GM23338 (cell line): ENCODE results near the gene GOSR1. TPM values are rescaled to one million over a fixed set of nuclear protein-coding genes. Genes with fewer than 3 reads are reported as not detected.

Experiments used
- ATAC-seq: fragments of 200-7000 bp; cut with Tn5 transposase; 3 replicates; pipeline ENCODE4 v1.9.1; 2020
- DNase-seq: peaks from one replicate; pipeline ENCODE4 v3.0.0-alpha.2; 2015; ENCODE audit warnings: low spot score
- H2AFZ ChIP-seq: fragments of 200-600 bp; sonication (generic); 2 replicates; pipeline ENCODE4 v1.8.0; 2016; ENCODE audit warnings: antibody characterized with exemption, mild to moderate bottlenecking, moderate library complexity
- H3F3A ChIP-seq: fragments of 200-600 bp; sonication (generic); replicated peaks from 2 replicates; pipeline ENCODE4 v1.8.0; 2017; ENCODE audit warnings: antibody characterized with exemption, mixed run types, low read depth
- H3K27ac ChIP-seq: fragments of 200-600 bp; sonication (generic); 2 replicates; pipeline ENCODE4 v1.6.1; 2016; ENCODE audit warnings: low read depth
- H3K27me3 ChIP-seq: fragments of 200-600 bp; sonication (generic); 2 replicates; pipeline ENCODE4 v1.8.0; 2016; ENCODE audit warnings: mild to moderate bottlenecking, mixed run types, moderate library complexity; ENCODE audit not compliant: insufficient read depth
- H3K36me3 ChIP-seq: fragments of 200-600 bp; sonication (generic); 2 replicates; pipeline ENCODE4 v1.8.0; 2016; ENCODE audit warnings: mild to moderate bottlenecking; ENCODE audit not compliant: insufficient read depth
- H3K4me1 ChIP-seq: fragments of 200-600 bp; sonication (generic); 2 replicates; pipeline ENCODE4 v1.8.0; 2016; ENCODE audit warnings: mild to moderate bottlenecking, moderate library complexity; ENCODE audit not compliant: insufficient read depth
- H3K4me2 ChIP-seq: fragments of 200-600 bp; sonication (generic); 2 replicates; pipeline ENCODE4 v1.7.1; 2017; ENCODE audit warnings: mixed run types
- H3K4me3 ChIP-seq: fragments of 200-600 bp; sonication (generic); 2 replicates; pipeline ENCODE4 v1.6.1; 2016; ENCODE audit warnings: mixed run types
- H3K79me2 ChIP-seq: fragments of 200-600 bp; sonication (generic); replicated peaks from 2 replicates; pipeline ENCODE4 v1.8.0; 2017; ENCODE audit warnings: mild to moderate bottlenecking; ENCODE audit not compliant: insufficient read depth
- H3K9me2 ChIP-seq: fragments of 200-600 bp; sonication (generic); 2 replicates; pipeline ENCODE4 v1.8.0; 2017; ENCODE audit not compliant: insufficient read depth
- H4K20me1 ChIP-seq: fragments of 200-600 bp; sonication (generic); replicated peaks from 2 replicates; pipeline ENCODE4 v1.8.0; 2017; ENCODE audit warnings: mild to moderate bottlenecking; ENCODE audit not compliant: insufficient read depth
- H3K27ac Mint-ChIP-seq: 2 replicates; pipeline ENCODE4 v1.8.0; 2020; ENCODE audit warnings: inconsistent platforms, mild to moderate bottlenecking, moderate library complexity, mixed read lengths
- H3K27me3 Mint-ChIP-seq: 3 replicates; pipeline ENCODE4 v1.8.0; 2022; ENCODE audit warnings: low read depth, mild to moderate bottlenecking, moderate library complexity, mixed read lengths, inconsistent platforms; ENCODE audit not compliant: insufficient read depth, poor library complexity
- H3K36me3 Mint-ChIP-seq: 3 replicates; pipeline ENCODE4 v1.8.0; 2021; ENCODE audit warnings: low read depth, mild to moderate bottlenecking, inconsistent platforms, moderate library complexity, mixed read lengths
- H3K4me1 Mint-ChIP-seq: 3 replicates; pipeline ENCODE4 v1.8.0; 2020; ENCODE audit warnings: mild to moderate bottlenecking, inconsistent platforms, mixed read lengths
- H3K4me3 Mint-ChIP-seq: 3 replicates; pipeline ENCODE4 v1.8.0; 2021; ENCODE audit warnings: moderate library complexity, mild to moderate bottlenecking, inconsistent platforms, mixed read lengths
- H3K9me3 Mint-ChIP-seq: 3 replicates; pipeline ENCODE4 v1.8.0; 2020; ENCODE audit warnings: moderate library complexity, mild to moderate bottlenecking, inconsistent platforms, mixed read lengths
- CREB1 ChIP-seq: fragments of 250-450 bp; sonication (Bioruptor Pico); IDR thresholded peaks from 2 replicates; pipeline ENCODE4 v1.5.0; 2020; ENCODE audit warnings: low read depth, mild to moderate bottlenecking, moderate library complexity
- EZH2 ChIP-seq: fragments of 200-600 bp; sonication (generic); IDR thresholded peaks from one replicate; pipeline ENCODE4 v1.8.0; 2017; ENCODE audit warnings: antibody characterized with exemption, mild to moderate bottlenecking, low read depth; ENCODE audit not compliant: unreplicated experiment
- EZH2phosphoT487 ChIP-seq: fragments of 200-600 bp; sonication (generic); IDR thresholded peaks from one replicate; pipeline ENCODE4 v1.8.1; 2018; ENCODE audit warnings: antibody characterized with exemption; ENCODE audit not compliant: unreplicated experiment
- JUNB ChIP-seq: IDR thresholded peaks from one replicate; pipeline ENCODE4 v1.6.1; 2016; ENCODE audit warnings: antibody characterized with exemption; ENCODE audit not compliant: unreplicated experiment
- NANOG ChIP-seq: IDR thresholded peaks from 2 replicates; pipeline ENCODE4 v1.6.1; 2016; ENCODE audit warnings: antibody characterized with exemption, borderline replicate concordance
- POLR2AphosphoS5 ChIP-seq: IDR thresholded peaks from 2 replicates; pipeline ENCODE4 v1.6.1; 2016; ENCODE audit warnings: antibody characterized with exemption, low read depth
- STAT1 ChIP-seq: IDR thresholded peaks from one replicate; pipeline ENCODE4 v1.6.1; 2016; ENCODE audit warnings: antibody characterized with exemption; ENCODE audit not compliant: unreplicated experiment
- ZNF114 ChIP-seq: fragments of 250-450 bp; sonication (Bioruptor Pico); IDR thresholded peaks from 2 replicates; pipeline ENCODE4 v1.5.0; 2020; ENCODE audit warnings: mild to moderate bottlenecking, moderate library complexity
- ZNF331 ChIP-seq: fragments of 250-450 bp; sonication (Bioruptor Pico); IDR thresholded peaks from 2 replicates; pipeline ENCODE4 v1.5.0; 2020; ENCODE audit warnings: low read depth, mild to moderate bottlenecking, moderate library complexity
- polyA plus RNA-seq: library from polyadenylated mRNA; unstranded; fragments of >200 nt; fragmentation: Nextera tagmentation; extraction: Ambion mirVana; gene quantifications from 2 replicates; pipeline ENCODE4 v1.2.1, GENCODE V29; 2016
- total RNA-seq: library from RNA; depleted of rRNA; stranded (reverse); fragments of >200 nt; shearing (Covaris generic); gene quantifications from 2 replicates; pipeline ENCODE4 v1.2.3, GENCODE V29; 2014
- TF ChIP-seq, protein P1 (sequence below): fragments of 250-450 bp; sonication (Bioruptor Pico); IDR thresholded peaks from 2 replicates; pipeline ENCODE4 v1.5.0; 2020; ENCODE audit warnings: mild to moderate bottlenecking, moderate library complexity
- TF ChIP-seq, protein P2 (sequence below): IDR thresholded peaks from one replicate; pipeline ENCODE4 v1.6.1; 2018; ENCODE audit warnings: antibody characterized with exemption; ENCODE audit not compliant: unreplicated experiment
- TF ChIP-seq, protein P3 (sequence below), 2 experiments: fragments of 200-600 bp in 1 of 2; sonication (generic) in 1 of 2; conservative IDR thresholded peaks; 2 replicates each; pipeline versions ENCODE4 v1.5.1 to v1.6.1; 2016 to 2017; ENCODE audit warnings: antibody characterized with exemption in 2 of 2, low read depth in 2 of 2, mild to moderate bottlenecking in 2 of 2, moderate library complexity in 1 of 2
- TF ChIP-seq, protein P4 (sequence below): IDR thresholded peaks from 2 replicates; pipeline ENCODE4 v1.6.1; 2016; ENCODE audit warnings: antibody characterized with exemption

Gene GOSR1
- total and polyA plus RNA-seq, 2 experiments from 2014 or later, result 33.4 to 74.1 TPM

DNA sequence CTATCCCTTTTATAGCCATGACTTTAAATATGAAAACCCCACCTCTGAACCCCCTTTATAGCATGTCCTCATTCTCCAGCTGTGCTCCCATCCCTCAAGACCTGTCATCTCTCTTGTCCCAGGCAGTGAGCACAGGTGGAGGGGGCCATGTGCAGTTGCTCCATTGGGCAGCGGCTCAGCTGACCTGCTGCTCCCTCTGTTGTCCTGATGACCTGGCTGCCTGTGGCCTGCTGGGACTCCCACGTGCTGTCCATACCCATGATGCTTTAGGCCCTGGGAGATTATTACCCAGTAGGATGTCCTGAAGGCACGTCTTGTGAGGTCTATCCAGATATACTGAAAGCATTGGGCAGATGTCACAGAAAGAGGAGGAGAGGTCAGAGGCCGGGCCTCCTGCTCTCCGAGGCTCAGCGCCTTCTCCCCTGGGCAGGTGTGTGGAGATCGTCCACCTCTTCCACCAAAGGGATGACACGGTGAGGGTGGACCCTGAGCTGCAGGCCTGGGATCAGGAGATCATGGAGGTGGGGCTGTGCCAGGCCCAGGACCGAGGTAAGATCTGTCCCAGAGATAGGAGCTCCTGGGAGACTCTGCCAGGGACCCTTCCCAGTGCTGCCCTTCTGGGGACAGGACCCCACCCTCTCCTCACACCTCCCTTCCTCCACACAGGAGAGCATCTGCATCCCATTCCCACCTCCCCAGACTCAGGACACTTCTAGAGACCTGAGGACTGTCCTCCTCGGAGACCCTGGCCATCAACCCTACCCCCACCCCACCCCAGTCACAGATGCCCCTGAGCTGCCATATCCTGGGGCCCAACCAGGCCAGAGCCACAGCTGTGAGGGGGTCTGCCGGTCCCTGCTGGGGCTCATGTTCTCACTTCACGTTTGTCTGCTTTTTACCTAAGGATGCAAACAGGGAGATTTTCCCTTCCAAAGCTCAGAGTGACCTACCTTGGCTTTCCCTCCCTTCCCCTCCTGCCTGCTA, 58.0 kb downstream of the GOSR1 start:
- H3K9me2 ChIP-seq, result no peaks in the 10 kb centered on the region
- Mint-ChIP-seq H3K27ac (no peak overlapping the region), H3K9me3 (peaks cover 2% of the 10 kb centered on the region; the same call in 1 of the 3 replicates), H3K4me1 (no peaks in the 10 kb centered on the region), H3K27me3 (no peaks in the 10 kb centered on the region), H3K36me3 (no peaks in the 10 kb centered on the region), H3K4me3 (no peak overlapping the region)
- DNase-seq (no peak), ATAC-seq (no peak)
- no peaks in the 10 kb centered on the region for H3K4me1 ChIP-seq
- no peak for TF ChIP-seq POLR2AphosphoS5
- TF ChIP-seq, protein P1, sequence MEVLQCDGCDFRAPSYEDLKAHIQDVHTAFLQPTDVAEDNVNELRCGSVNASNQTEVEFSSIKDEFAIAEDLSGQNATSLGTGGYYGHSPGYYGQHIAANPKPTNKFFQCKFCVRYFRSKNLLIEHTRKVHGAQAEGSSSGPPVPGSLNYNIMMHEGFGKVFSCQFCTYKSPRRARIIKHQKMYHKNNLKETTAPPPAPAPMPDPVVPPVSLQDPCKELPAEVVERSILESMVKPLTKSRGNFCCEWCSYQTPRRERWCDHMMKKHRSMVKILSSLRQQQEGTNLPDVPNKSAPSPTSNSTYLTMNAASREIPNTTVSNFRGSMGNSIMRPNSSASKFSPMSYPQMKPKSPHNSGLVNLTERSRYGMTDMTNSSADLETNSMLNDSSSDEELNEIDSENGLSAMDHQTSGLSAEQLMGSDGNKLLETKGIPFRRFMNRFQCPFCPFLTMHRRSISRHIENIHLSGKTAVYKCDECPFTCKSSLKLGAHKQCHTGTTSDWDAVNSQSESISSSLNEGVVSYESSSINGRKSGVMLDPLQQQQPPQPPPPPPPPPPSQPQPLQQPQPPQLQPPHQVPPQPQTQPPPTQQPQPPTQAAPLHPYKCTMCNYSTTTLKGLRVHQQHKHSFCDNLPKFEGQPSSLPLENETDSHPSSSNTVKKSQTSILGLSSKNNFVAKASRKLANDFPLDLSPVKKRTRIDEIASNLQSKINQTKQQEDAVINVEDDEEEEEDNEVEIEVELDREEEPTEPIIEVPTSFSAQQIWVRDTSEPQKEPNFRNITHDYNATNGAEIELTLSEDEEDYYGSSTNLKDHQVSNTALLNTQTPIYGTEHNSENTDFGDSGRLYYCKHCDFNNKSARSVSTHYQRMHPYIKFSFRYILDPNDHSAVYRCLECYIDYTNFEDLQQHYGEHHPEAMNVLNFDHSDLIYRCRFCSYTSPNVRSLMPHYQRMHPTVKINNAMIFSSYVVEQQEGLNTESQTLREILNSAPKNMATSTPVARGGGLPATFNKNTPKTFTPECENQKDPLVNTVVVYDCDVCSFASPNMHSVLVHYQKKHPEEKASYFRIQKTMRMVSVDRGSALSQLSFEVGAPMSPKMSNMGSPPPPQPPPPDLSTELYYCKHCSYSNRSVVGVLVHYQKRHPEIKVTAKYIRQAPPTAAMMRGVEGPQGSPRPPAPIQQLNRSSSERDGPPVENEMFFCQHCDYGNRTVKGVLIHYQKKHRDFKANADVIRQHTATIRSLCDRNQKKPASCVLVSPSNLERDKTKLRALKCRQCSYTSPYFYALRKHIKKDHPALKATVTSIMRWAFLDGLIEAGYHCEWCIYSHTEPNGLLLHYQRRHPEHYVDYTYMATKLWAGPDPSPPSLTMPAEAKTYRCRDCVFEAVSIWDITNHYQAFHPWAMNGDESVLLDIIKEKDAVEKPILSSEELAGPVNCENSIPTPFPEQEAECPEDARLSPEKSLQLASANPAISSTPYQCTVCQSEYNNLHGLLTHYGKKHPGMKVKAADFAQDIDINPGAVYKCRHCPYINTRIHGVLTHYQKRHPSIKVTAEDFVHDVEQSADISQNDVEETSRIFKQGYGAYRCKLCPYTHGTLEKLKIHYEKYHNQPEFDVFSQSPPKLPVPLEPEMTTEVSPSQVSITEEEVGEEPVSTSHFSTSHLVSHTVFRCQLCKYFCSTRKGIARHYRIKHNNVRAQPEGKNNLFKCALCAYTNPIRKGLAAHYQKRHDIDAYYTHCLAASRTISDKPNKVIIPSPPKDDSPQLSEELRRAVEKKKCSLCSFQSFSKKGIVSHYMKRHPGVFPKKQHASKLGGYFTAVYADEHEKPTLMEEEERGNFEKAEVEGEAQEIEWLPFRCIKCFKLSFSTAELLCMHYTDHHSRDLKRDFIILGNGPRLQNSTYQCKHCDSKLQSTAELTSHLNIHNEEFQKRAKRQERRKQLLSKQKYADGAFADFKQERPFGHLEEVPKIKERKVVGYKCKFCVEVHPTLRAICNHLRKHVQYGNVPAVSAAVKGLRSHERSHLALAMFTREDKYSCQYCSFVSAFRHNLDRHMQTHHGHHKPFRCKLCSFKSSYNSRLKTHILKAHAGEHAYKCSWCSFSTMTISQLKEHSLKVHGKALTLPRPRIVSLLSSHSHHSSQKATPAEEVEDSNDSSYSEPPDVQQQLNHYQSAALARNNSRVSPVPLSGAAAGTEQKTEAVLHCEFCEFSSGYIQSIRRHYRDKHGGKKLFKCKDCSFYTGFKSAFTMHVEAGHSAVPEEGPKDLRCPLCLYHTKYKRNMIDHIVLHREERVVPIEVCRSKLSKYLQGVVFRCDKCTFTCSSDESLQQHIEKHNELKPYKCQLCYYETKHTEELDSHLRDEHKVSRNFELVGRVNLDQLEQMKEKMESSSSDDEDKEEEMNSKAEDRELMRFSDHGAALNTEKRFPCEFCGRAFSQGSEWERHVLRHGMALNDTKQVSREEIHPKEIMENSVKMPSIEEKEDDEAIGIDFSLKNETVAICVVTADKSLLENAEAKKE, result no peak
- TF ChIP-seq ZNF114 (CRISPR knock-in tag), result no peak
- TF ChIP-seq STAT1, result no peak
- TF ChIP-seq NANOG, result no peak
- TF ChIP-seq, protein P2, sequence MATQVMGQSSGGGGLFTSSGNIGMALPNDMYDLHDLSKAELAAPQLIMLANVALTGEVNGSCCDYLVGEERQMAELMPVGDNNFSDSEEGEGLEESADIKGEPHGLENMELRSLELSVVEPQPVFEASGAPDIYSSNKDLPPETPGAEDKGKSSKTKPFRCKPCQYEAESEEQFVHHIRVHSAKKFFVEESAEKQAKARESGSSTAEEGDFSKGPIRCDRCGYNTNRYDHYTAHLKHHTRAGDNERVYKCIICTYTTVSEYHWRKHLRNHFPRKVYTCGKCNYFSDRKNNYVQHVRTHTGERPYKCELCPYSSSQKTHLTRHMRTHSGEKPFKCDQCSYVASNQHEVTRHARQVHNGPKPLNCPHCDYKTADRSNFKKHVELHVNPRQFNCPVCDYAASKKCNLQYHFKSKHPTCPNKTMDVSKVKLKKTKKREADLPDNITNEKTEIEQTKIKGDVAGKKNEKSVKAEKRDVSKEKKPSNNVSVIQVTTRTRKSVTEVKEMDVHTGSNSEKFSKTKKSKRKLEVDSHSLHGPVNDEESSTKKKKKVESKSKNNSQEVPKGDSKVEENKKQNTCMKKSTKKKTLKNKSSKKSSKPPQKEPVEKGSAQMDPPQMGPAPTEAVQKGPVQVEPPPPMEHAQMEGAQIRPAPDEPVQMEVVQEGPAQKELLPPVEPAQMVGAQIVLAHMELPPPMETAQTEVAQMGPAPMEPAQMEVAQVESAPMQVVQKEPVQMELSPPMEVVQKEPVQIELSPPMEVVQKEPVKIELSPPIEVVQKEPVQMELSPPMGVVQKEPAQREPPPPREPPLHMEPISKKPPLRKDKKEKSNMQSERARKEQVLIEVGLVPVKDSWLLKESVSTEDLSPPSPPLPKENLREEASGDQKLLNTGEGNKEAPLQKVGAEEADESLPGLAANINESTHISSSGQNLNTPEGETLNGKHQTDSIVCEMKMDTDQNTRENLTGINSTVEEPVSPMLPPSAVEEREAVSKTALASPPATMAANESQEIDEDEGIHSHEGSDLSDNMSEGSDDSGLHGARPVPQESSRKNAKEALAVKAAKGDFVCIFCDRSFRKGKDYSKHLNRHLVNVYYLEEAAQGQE, result no peak
- TF ChIP-seq EZH2, result no peak
- TF ChIP-seq, protein P3, sequence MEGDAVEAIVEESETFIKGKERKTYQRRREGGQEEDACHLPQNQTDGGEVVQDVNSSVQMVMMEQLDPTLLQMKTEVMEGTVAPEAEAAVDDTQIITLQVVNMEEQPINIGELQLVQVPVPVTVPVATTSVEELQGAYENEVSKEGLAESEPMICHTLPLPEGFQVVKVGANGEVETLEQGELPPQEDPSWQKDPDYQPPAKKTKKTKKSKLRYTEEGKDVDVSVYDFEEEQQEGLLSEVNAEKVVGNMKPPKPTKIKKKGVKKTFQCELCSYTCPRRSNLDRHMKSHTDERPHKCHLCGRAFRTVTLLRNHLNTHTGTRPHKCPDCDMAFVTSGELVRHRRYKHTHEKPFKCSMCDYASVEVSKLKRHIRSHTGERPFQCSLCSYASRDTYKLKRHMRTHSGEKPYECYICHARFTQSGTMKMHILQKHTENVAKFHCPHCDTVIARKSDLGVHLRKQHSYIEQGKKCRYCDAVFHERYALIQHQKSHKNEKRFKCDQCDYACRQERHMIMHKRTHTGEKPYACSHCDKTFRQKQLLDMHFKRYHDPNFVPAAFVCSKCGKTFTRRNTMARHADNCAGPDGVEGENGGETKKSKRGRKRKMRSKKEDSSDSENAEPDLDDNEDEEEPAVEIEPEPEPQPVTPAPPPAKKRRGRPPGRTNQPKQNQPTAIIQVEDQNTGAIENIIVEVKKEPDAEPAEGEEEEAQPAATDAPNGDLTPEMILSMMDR (conservative IDR thresholded peaks at IDR 0.05; ENCODE audit: low read depth in 2 of 2), result no peak
- TF ChIP-seq EZH2phosphoT487, result no peak
- no peak for TF ChIP-seq JUNB
- no peak for TF ChIP-seq ZNF331 (CRISPR knock-in tag)
- TF ChIP-seq CREB1 (CRISPR knock-in tag), result no peak
- TF ChIP-seq, protein P4, sequence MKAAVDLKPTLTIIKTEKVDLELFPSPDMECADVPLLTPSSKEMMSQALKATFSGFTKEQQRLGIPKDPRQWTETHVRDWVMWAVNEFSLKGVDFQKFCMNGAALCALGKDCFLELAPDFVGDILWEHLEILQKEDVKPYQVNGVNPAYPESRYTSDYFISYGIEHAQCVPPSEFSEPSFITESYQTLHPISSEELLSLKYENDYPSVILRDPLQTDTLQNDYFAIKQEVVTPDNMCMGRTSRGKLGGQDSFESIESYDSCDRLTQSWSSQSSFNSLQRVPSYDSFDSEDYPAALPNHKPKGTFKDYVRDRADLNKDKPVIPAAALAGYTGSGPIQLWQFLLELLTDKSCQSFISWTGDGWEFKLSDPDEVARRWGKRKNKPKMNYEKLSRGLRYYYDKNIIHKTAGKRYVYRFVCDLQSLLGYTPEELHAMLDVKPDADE, result no peak
- H4K20me1 ChIP-seq, result no peaks in the 10 kb centered on the region
- no peak overlapping the region for H2AFZ ChIP-seq
- no peaks in the 10 kb centered on the region for H3K36me3 ChIP-seq
- H3F3A ChIP-seq, result no peaks in the 10 kb centered on the region
- no peaks in the 10 kb centered on the region for H3K27me3 ChIP-seq
- no peak overlapping the region for H3K27ac ChIP-seq
- no peaks in the 10 kb centered on the region for H3K79me2 ChIP-seq
- no peak overlapping the region for H3K4me3 ChIP-seq
- no peak overlapping the region for H3K4me2 ChIP-seq
